ENCODE data around the gene TP53BP2.

DNA sequence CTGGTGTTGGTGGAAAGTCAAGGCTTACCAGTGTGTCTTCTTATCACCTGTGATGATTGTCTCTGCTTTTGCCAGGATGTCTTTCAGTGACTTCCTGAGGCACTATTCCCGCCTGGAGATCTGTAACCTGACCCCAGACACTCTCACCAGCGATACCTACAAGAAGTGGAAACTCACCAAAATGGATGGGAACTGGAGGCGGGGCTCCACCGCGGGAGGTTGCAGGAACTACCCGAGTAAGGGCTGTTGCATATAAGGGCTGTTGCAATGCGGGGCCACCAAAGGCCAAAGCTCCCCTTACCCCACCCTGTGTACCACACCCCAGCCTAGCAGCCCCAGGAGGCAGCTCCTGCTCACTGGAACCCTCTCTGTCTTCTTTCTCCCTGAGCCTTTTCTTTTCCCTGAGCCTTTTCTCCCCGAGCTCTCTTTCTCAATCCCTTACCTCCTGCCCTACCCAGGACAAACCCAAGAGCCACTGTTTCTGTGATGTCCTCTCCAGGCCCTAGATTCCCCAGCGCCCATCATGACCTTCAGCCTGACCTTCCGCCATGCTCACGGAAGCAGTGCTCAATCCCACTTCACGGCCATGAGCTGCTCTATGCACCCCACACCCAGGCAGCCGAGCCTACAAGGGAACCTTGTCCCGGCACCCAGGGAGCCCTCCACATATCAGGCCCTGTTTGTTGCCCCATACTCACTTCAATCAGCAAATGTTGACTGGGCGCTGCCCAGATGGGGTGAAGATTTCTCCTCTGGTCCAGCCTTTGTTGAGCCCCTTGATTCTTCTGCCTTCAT lies 92.8 kb downstream of the TP53BP2 start:
- TF ChIP-seq, protein P1, sequence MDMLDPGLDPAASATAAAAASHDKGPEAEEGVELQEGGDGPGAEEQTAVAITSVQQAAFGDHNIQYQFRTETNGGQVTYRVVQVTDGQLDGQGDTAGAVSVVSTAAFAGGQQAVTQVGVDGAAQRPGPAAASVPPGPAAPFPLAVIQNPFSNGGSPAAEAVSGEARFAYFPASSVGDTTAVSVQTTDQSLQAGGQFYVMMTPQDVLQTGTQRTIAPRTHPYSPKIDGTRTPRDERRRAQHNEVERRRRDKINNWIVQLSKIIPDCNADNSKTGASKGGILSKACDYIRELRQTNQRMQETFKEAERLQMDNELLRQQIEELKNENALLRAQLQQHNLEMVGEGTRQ (IDR thresholded peaks at IDR 0.05; ENCODE audit: borderline replicate concordance, low read depth, low read length), result no peak
- TF ChIP-seq EED (IDR thresholded peaks at IDR 0.05; ENCODE audit: low read depth), result no peak
- no peak for TF ChIP-seq EP300 (IDR thresholded peaks at IDR 0.05; ENCODE audit: borderline replicate concordance in 1 of 2, control insufficient read depth in 1 of 2, low read depth in 2 of 2, low read length in 2 of 2)
- TF ChIP-seq, protein P2, sequence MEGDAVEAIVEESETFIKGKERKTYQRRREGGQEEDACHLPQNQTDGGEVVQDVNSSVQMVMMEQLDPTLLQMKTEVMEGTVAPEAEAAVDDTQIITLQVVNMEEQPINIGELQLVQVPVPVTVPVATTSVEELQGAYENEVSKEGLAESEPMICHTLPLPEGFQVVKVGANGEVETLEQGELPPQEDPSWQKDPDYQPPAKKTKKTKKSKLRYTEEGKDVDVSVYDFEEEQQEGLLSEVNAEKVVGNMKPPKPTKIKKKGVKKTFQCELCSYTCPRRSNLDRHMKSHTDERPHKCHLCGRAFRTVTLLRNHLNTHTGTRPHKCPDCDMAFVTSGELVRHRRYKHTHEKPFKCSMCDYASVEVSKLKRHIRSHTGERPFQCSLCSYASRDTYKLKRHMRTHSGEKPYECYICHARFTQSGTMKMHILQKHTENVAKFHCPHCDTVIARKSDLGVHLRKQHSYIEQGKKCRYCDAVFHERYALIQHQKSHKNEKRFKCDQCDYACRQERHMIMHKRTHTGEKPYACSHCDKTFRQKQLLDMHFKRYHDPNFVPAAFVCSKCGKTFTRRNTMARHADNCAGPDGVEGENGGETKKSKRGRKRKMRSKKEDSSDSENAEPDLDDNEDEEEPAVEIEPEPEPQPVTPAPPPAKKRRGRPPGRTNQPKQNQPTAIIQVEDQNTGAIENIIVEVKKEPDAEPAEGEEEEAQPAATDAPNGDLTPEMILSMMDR (IDR thresholded peaks at IDR 0.05 in 2 of 3, conservative IDR thresholded peaks at IDR 0.05 in 1 of 3; ENCODE audit: control insufficient read depth in 2 of 3, extremely low read depth in 1 of 3, insufficient read depth in 1 of 3, low read depth in 3 of 3, low read length in 3 of 3), result no peak
- TF ChIP-seq, protein P3, sequence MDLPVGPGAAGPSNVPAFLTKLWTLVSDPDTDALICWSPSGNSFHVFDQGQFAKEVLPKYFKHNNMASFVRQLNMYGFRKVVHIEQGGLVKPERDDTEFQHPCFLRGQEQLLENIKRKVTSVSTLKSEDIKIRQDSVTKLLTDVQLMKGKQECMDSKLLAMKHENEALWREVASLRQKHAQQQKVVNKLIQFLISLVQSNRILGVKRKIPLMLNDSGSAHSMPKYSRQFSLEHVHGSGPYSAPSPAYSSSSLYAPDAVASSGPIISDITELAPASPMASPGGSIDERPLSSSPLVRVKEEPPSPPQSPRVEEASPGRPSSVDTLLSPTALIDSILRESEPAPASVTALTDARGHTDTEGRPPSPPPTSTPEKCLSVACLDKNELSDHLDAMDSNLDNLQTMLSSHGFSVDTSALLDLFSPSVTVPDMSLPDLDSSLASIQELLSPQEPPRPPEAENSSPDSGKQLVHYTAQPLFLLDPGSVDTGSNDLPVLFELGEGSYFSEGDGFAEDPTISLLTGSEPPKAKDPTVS (IDR thresholded peaks at IDR 0.05; ENCODE audit: low read depth, low read length), result no peak
- no peak for TF ChIP-seq RFX5 (IDR thresholded peaks at IDR 0.05; ENCODE audit: low read depth, low read length)
- TF ChIP-seq POLR2A (IDR thresholded peaks at IDR 0.05; ENCODE audit: low read depth, low read length), result no peak
- TF ChIP-seq RBBP5 (conservative IDR thresholded peaks at IDR 0.05), result no peak

Measured in GM12878 (cell line).